ENCODE results near the gene ZNF526. TPM values are rescaled to one million over a fixed set of nuclear protein-coding genes. Genes with fewer than 3 reads are reported as not detected.

ZNF526 gene
- total RNA-seq, 6 experiments from 2014 or later = 1.9 to 3.9 (median 3.4) TPM

GRCh38 chr19:42193294-42193693 is 26.8 kb upstream of the ZNF526 start:
- intact Hi-C loops (cut with DNase I) = no loop called here
- Histone ChIP-seq H3K4me3 (no peak overlapping the region), H3K27me3 (no peaks in the 10 kb centered on the region), H3K27ac (no peak overlapping the region), H3K36me3 (peaks cover 0 to 2% (median 0%) of the 10 kb centered on the region in 4 donors), H3K9me3 (no peaks in the 10 kb centered on the region), H3K4me1 (no peaks in the 10 kb centered on the region)
- DNase-seq (no peak), ATAC-seq (no peak)
- 70% methylated on average over 1 of the region's 1 CpG for whole genome bisulfite sequencing (ENCODE audit: insufficient coverage, low coverage, low lambda C conversion rate, missing lambda C conversion rate)
- TF ChIP-seq POLR2A (IDR thresholded peaks at IDR 0.05) = no peak
- no peak for TF ChIP-seq CTCF (IDR thresholded peaks at IDR 0.05)

- Histone ChIP-seq H3K4me1 (no peaks in the 10 kb centered on the region), H3K27ac (no peak overlapping the region), H3K4me3 (no peak overlapping the region), H3K9me3 (no peaks in the 10 kb centered on the region), H3K27me3 (no peaks in the 10 kb centered on the region), H3K36me3 (peaks cover 0 to 6% (median 0%) of the 10 kb centered on the region in 4 donors)
- ATAC-seq (no peak), DNase-seq (no peak)
- WGBS (ENCODE audit: insufficient coverage, low coverage, low lambda C conversion rate, missing lambda C conversion rate) = 57% methylated on average over 3 of the region's 3 CpGs
- no peak for TF ChIP-seq CTCF (IDR thresholded peaks at IDR 0.05)
- TF ChIP-seq POLR2A (IDR thresholded peaks at IDR 0.05) = no peak
- intact Hi-C loops (cut with DNase I) = no loop called here
Observed at GRCh38 chr19:42193706-42194105, 26.4 kb upstream of the ZNF526 start.

- H3K4me1 ChIP-seq = peaks cover 0 to 4% (median 0%) of the 10 kb centered on the region in 4 donors
- TF ChIP-seq POLR2A (IDR thresholded peaks at IDR 0.05) (no peak), CTCF (IDR thresholded peaks at IDR 0.05) (no peak)
- H3K27ac ChIP-seq = no peak overlapping the region
- no peaks in the 10 kb centered on the region for H3K27me3 ChIP-seq
- ATAC-seq (peak in 1 of 4 donors; percentile 3), DNase-seq (no peak)
- 81% methylated on average over 27 of the region's 47 CpGs for WGBS (ENCODE audit: insufficient coverage, low coverage, low lambda C conversion rate, missing lambda C conversion rate)
- no peaks in the 10 kb centered on the region for H3K9me3 ChIP-seq
- peaks cover 0 to 26% (median 2%) of the 10 kb centered on the region in 4 donors for H3K36me3 ChIP-seq
- intact Hi-C loops (cut with DNase I) = no loop called here
- H3K4me3 ChIP-seq = no peak overlapping the region
Observed at GRCh38 chr19:42196011-42197001, 23.8 kb upstream of the ZNF526 start.

- DNase-seq (no peak), ATAC-seq (peak in 1 of 4 donors; percentile 6)
- no peaks in the 10 kb centered on the region for H3K9me3 ChIP-seq
- no peaks in the 10 kb centered on the region for H3K27me3 ChIP-seq
- peaks cover 0 to 4% (median 0%) of the 10 kb centered on the region in 4 donors for H3K4me1 ChIP-seq
- H3K4me3 ChIP-seq = no peak overlapping the region
- H3K36me3 ChIP-seq = peaks cover 0 to 28% (median 2%) of the 10 kb centered on the region in 4 donors
- whole genome bisulfite sequencing (ENCODE audit: insufficient coverage, low coverage, low lambda C conversion rate, missing lambda C conversion rate) = 35% methylated on average over 4 of the region's 5 CpGs
- intact Hi-C loops (cut with DNase I) = no loop called here
- H3K27ac ChIP-seq = no peak overlapping the region
- TF ChIP-seq POLR2A (IDR thresholded peaks at IDR 0.05) (no peak), CTCF (IDR thresholded peaks at IDR 0.05) (no peak)
Observed at GRCh38 chr19:42197375-42197817, 22.7 kb upstream of the ZNF526 start.
